ENCODE measurements around the gene ASTN2. TPM values are rescaled to one million over a fixed set of nuclear protein-coding genes. Genes with fewer than 3 reads are reported as not detected.

ASTN2 gene
- total RNA-seq, 4 donors from 2014 or later, result 0.97 to 4.7 (median 3.0) TPM

- WGBS, 2 donors, result 73 to 82% methylated on average over 1 of the region's 1 CpG
- no peak for TF ChIP-seq CTCF (IDR thresholded peaks at IDR 0.05)
- TF ChIP-seq POLR2A (IDR thresholded peaks at IDR 0.05), result no peak
- no peak overlapping the region for H3K4me3 ChIP-seq (ENCODE audit: low read depth, poor library complexity, severe bottlenecking)
- intact Hi-C loops (cut with DNase I; ENCODE audit: low total_unique reads), result no loop called here
- DNase-seq (ENCODE audit: low spot score in 2 of 2), result no peak
These were observed 932.1 kb downstream of the ASTN2 start for GRCh38 chr9:116482740-116483139.

- H3K4me3 ChIP-seq (ENCODE audit: low read depth, poor library complexity, severe bottlenecking), result no peak overlapping the region
- TF ChIP-seq CTCF (IDR thresholded peaks at IDR 0.05) (no peak), POLR2A (IDR thresholded peaks at IDR 0.05) (no peak)
- no peak for DNase-seq (ENCODE audit: low spot score in 2 of 2)
- intact Hi-C loops (cut with DNase I; ENCODE audit: low total_unique reads), result no loop called here
- WGBS, 2 donors, result 88 to 92% methylated on average over 4 of the region's 4 CpGs
These were observed 934.2 kb downstream of the ASTN2 start for GRCh38 chr9:116480700-116481099.

- intact Hi-C loops (cut with DNase I; ENCODE audit: low total_unique reads), result no loop called here
- no peak for DNase-seq (ENCODE audit: low spot score in 2 of 2)
- TF ChIP-seq CTCF (IDR thresholded peaks at IDR 0.05) (no peak), POLR2A (IDR thresholded peaks at IDR 0.05) (no peak)
- H3K4me3 ChIP-seq (ENCODE audit: low read depth, poor library complexity, severe bottlenecking), result no peak overlapping the region
These were observed 934.9 kb downstream of the ASTN2 start for GRCh38 chr9:116479967-116480366.

GRCh38 chr9:116479056-116479544 is 935.8 kb downstream of the ASTN2 start:
- no peak overlapping the region for H3K4me3 ChIP-seq (ENCODE audit: low read depth, poor library complexity, severe bottlenecking)
- no peak for DNase-seq (ENCODE audit: low spot score in 2 of 2)
- no peak for TF ChIP-seq POLR2A (IDR thresholded peaks at IDR 0.05)
- 70 to 85% methylated on average over 1 of the region's 1 CpG for WGBS, 2 donors
- intact Hi-C loops (cut with DNase I; ENCODE audit: low total_unique reads), result no loop called here

- 93 to 95% methylated on average over 4 of the region's 4 CpGs for WGBS, 2 donors
- H3K4me3 ChIP-seq (ENCODE audit: low read depth, poor library complexity, severe bottlenecking), result no peak overlapping the region
- DNase-seq (ENCODE audit: low spot score in 2 of 2), result no peak
- no peak for TF ChIP-seq CTCF (IDR thresholded peaks at IDR 0.05)
- no peak for TF ChIP-seq POLR2A (IDR thresholded peaks at IDR 0.05)
- intact Hi-C loops (cut with DNase I; ENCODE audit: low total_unique reads), result no loop called here
These were observed 937.2 kb downstream of the ASTN2 start for GRCh38 chr9:116477584-116478141.

GRCh38 chr9:116476935-116477381 is 937.9 kb downstream of the ASTN2 start:
- no peak for DNase-seq (ENCODE audit: low spot score in 2 of 2)
- H3K4me3 ChIP-seq (ENCODE audit: low read depth, poor library complexity, severe bottlenecking), result no peak overlapping the region
- TF ChIP-seq POLR2A (IDR thresholded peaks at IDR 0.05), result no peak
- TF ChIP-seq CTCF (IDR thresholded peaks at IDR 0.05), result no peak
- intact Hi-C loops (cut with DNase I; ENCODE audit: low total_unique reads), result no loop called here
- WGBS, 2 donors, result 66 to 77% methylated on average over 10 of the region's 10 CpGs

Data from lower leg skin (tissue), 4 donors.